NCI-H1436 (cell line): ENCODE measurements around the gene DPEP1.

ENCODE experiments used
- DNase-seq: peaks from one replicate; lab custom pipeline; 2025; lab: John Stamatoyannopoulos, UW

DPEP1 gene

GRCh38 chr16:89599451-89599858, 14.0 kb upstream of the DPEP1 start:
- no peak for DNase-seq

- DNase-seq = no peak
Measured at GRCh38 chr16:89599902-89600301, 13.5 kb upstream of the DPEP1 start.

- DNase-seq = no peak
Measured at GRCh38 chr16:89600427-89600826, 13.0 kb upstream of the DPEP1 start.

DNA sequence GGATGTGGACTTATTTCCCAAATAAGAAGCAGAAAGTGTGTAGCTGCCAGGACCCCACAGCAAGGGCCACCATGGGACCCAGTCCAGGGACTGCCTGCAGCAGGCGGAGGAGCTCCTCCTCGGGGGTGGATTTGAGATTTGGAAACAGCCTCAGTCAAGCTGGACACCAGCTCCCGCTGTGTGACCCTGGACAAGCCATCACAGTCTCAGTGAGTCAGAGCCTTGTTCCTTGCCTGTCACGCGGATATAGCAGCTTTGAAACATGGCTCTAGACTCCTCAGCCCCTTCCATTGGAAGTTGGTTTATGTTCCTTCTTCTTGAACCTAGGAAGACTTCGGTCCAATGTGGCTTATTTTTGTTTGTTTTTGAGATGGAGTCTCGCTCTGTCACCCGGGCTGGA, 12.5 kb upstream of the DPEP1 start:
- DNase-seq = no peak

DNA sequence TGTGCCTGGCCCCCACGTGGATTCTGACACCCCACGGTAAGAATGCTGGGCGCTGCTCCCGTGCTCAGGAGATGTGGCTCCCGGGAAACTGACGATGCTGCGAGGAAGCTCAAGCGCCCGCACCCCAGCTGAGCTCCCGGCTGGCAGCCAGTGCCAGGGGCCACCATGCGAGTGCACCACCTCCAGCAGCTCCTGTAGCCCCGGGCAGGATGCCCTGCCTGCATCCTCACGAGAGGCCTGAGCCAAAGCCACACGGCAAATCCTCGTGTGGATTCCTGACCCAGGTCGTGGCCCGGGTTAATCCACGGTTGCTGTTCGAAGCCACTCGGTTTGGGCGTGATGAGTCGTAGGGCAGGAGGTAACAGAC, 11.6 kb upstream of the DPEP1 start:
- DNase-seq = no peak

DNA sequence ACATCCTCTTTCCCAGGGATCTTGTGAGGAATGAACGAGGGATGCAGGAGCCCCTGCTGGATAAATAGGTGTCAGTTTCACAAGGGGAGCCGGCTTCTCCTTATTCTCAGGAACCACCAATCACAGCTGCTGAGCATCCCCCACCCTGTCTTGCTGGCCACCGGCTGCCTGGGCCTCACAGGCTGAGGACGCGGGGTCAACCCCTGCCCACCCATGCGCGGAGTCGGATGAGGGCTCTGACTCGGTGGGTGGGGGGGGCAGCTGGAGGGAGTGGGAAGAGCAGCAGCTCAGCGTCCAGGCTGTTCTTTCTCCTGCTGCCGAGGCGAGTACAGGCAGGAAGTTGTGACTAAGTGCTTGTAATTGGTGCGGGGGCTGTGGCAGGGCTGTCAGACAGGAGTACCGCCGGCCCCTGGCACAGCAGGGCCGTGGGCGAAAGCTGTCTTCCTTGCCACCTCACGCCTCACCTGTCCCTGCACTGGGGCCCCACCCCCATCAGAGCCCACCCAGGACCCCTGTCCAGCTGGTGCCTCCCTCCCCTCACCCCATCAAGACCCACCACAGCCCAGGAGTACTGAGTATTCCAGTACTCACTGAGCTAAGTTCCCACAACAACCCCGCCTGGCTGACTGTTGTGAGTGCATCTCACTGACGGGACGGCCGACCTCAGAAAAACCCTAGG, 11.0 kb upstream of the DPEP1 start:
- no peak for DNase-seq

DNA sequence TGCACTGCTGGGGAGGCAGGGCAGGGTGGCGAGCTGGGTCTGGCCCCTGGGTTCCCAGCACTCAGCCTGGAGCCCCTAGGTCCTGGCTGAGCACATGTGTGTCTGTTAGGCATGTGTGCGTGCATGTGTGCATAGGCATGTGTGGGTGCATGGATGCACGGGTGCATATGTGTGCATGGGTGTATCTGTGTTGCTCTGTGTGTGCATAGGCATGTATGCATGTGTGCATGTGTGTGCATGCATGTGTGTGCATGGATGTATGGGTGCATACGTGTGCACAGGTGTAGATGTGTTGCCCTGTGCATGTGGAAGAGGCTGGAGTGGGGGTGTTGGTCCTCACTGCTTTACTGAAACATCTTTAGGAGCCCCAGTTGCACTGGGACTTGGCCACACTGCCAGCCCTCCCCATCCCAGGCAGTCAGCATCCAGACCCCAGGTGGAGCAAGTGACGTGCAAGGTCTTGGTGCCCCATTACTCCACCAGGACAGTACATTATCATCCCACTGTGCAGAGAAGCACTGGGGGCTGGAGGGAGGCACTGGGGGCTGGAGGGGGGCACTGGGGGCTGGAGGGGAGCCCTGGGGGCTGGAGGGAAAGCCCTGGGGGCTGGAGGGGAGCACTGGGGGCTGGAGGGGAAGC, 10.4 kb upstream of the DPEP1 start:
- DNase-seq = no peak

GRCh38 chr16:89604764-89605163, 8.7 kb upstream of the DPEP1 start:
- DNase-seq = no peak

- no peak for DNase-seq
Measured at GRCh38 chr16:89605186-89605970, 8.1 kb upstream of the DPEP1 start.

GRCh38 chr16:89606006-89606405, 7.4 kb upstream of the DPEP1 start:
- DNase-seq = no peak

DNA sequence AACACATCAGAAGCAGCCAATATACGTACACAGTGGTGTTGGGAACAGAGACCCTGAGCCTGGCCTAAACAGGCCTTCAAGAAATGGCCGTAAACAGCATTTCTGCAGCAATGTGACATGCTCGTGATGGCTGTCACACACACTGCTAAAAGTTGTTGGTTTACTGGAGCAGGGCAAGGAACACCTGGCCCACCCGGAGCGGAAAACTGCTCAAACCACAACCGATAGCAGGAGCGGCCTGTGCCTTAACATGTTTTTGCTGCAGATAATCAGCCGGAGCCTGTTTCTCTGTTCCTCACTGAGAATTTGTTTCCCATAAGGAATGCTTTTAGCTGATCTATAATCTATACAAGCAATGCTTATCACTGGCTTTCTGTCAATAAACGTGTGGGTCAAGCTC, 6.0 kb upstream of the DPEP1 start:
- no peak for DNase-seq

GRCh38 chr16:89607937-89608740, 5.3 kb upstream of the DPEP1 start:
- DNase-seq = no peak

GRCh38 chr16:89610108-89610453, 3.4 kb upstream of the DPEP1 start:
- no peak for DNase-seq

DNA sequence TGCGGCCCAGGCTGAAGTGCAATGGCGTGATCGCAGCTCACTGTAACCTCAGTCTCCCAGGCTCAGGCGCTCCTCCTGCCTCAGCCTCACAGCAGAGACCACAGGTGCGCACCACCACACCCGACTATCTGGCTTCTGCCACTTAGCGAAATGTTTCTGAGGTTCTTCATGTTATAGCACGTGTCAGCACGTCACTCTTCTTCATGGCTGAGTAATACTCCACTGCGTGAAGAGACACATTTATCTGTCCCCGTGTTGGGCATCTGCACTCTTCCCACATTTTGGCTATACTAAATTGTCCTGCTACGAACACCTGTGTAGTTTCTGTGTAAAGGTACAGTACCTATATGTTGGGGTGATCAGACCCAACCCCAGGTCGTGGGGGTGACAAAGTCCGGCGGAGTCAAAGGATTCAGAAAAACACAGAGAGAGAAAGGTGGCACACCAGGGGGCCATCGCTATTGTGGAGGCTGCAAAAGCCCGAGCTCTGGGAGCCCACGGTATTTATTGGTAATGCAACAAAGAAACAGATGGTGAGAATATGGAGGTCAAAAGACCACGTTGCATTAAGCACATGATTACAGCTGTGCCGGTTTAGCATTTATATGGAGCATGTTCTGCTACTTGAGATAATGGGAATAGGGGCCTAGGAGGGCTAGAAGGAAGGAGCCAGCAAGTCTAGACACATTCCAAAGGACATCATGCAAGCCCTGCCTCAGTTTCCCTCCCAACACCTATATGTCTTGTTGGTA, 851 bp upstream of the DPEP1 start:
- no peak for DNase-seq

DNA sequence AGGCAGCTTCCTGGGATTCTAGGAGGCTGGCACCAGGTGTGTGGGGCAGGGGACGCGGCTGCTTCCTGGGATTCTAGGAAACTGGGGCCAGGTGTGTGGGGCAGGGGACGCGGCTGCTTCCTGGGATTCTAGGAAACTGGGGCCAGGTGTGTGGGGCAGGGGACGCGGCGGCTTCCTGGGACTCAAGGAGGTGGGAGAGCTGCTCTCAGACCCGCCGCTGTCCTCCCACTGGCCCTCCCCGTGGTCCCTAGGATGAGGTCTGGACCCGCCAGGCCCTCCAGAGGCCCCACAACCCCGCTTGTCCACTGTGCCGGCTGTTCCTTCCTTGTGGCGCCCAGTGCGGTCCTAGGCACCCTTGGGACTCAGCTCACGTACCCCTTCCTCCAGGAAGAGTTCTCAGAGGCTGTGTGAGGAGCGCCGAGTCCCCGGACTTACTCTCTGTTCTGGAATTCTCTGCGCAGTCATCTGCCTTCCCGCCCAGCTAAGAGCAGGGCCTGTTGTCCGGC, 565 bp downstream of the DPEP1 start:
- no peak for DNase-seq

DNA sequence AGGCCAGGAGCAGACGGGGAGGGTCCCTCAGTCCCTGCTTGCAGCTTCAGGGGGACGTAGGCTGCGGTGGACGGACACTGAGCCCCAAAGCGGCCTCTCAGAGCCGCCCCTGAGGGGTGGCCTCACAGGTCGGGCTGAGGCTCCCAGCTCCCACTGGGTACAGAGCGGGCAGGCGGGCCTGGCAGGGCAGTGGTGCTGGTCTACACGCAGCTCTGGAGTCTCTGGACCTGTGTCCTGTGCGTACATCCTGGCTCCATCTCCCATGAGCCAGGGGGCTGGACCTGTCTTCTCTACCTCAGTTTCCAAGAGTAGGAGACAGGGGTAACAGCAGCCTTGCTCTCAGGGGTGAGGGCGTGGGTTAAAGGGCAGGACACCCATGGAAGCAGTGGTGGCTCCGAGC, 1.7 kb downstream of the DPEP1 start:
- no peak for DNase-seq

GRCh38 chr16:89615596-89616090, 2.2 kb downstream of the DPEP1 start:
- DNase-seq = no peak

DNA sequence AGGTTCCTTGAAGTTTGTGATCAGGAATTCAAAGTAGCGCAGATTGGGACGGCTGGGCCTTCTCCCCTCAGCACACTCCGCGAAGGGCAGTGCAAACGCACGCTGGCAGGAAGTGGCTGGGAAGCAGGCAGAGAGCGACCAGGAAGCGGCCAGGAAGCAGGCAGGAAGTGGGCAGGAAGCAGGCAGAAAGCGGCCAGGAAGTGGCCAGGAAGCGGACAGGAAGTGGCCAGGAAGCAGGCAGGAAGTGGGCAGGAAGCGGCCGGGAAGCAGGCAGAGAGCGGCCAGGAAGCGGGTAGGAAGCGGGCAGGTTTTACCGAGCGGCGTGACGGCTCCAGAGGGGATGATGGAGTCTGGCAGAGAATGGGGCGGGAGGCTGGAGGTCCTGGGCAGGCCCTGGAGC, 3.2 kb downstream of the DPEP1 start:
- no peak for DNase-seq

DNA sequence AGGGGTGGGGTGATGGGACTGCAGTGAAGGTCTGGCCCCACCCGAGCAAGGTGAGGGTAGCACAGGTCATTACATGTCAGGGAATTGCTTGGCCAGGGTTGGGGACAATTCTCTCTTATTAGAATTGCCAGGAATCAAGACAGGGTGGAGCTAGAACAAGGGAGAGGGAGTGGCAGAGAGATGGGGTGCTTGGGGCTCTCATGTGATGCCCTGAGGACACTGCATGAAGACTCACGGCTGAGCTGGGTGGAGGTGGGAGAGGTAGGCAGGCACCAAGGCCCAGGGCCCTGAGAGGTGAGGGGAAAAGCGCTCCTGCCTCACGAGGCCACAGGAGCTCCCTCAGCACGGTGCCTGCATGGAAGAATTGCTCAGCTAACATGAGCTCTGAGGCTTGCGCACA, 3.6 kb downstream of the DPEP1 start:
- no peak for DNase-seq

- no peak for DNase-seq
Measured at GRCh38 chr16:89618109-89618998, 4.9 kb downstream of the DPEP1 start.
